ENCODE measurements around the gene SLC39A11.

The SLC39A11 gene

GRCh38 chr17:72872396-72872795 is 220.1 kb downstream of the SLC39A11 start:
- ChIA-PET CTCF (interaction anchor here (0.6 kb wide), 1 partner anchor 147 kb away, joined by 3 read pairs; no protein-coding TSS in a partner anchor), POLR2A (no interaction called here)
- no peak for TF ChIP-seq CTCF (IDR thresholded peaks at IDR 0.05; ENCODE audit: insufficient read depth, low read length, missing control alignments)
- no peak for DNase-seq (ENCODE audit: low read depth, low spot score)
- H3K4me3 ChIP-seq (ENCODE audit: low read depth, low read length): no peak overlapping the region

GRCh38 chr17:72870367-72870985 is 222.0 kb downstream of the SLC39A11 start:
- H3K4me3 ChIP-seq (ENCODE audit: low read depth, low read length): no peak overlapping the region
- CTCF ChIA-PET: no interaction called here
- no peak for TF ChIP-seq CTCF (IDR thresholded peaks at IDR 0.05; ENCODE audit: insufficient read depth, low read length, missing control alignments)
- DNase-seq (ENCODE audit: low read depth, low spot score): no peak
- POLR2A ChIA-PET: no interaction called here

- TF ChIP-seq CTCF (IDR thresholded peaks at IDR 0.05; ENCODE audit: insufficient read depth, low read length, missing control alignments): no peak
- no peak for DNase-seq (ENCODE audit: low read depth, low spot score)
- H3K4me3 ChIP-seq (ENCODE audit: low read depth, low read length): no peak overlapping the region
- CTCF ChIA-PET: no interaction called here
- POLR2A ChIA-PET: no interaction called here
These were observed 222.9 kb downstream of the SLC39A11 start for GRCh38 chr17:72869630-72870029.

GRCh38 chr17:72865954-72866353 is 226.5 kb downstream of the SLC39A11 start:
- TF ChIP-seq CTCF (IDR thresholded peaks at IDR 0.05; ENCODE audit: insufficient read depth, low read length, missing control alignments): no peak
- ChIA-PET CTCF (interaction anchor here (1.5 kb wide), 1 partner anchor 14 kb away, joined by 3 read pairs; no protein-coding TSS in a partner anchor), POLR2A (interaction anchor here (0.7 kb wide), 1 partner anchor 73 kb away, joined by 5 read pairs; no protein-coding TSS in a partner anchor)
- H3K4me3 ChIP-seq (ENCODE audit: low read depth, low read length): no peak overlapping the region
- no peak for DNase-seq (ENCODE audit: low read depth, low spot score)

- CTCF ChIA-PET: no interaction called here
These were observed 228.8 kb downstream of the SLC39A11 start for GRCh38 chr17:72863526-72864211.

More at GRCh38 chr17:72863526-72864211, 228.8 kb downstream of the SLC39A11 start:
- TF ChIP-seq CTCF (IDR thresholded peaks at IDR 0.05; ENCODE audit: insufficient read depth, low read length, missing control alignments): no peak
- POLR2A ChIA-PET: no interaction called here
- H3K4me3 ChIP-seq (ENCODE audit: low read depth, low read length): no peak overlapping the region
- DNase-seq (ENCODE audit: low read depth, low spot score): no peak

All from AG04449 (cell line).